Heart left ventricle (tissue), 16 donors: ENCODE results near the gene RMP24.

Experiments
- ATAC-seq, 4 donors: fragments of 200-7000 bp; cut with Tn5 transposase; one replicate each; pipeline ENCODE4 v1.9.1; 2020 to 2022; ENCODE audit warnings: moderate library complexity in 4 of 4, mild to moderate bottlenecking in 3 of 4, moderate number of reproducible peaks in 1 of 4
- DNase-seq, 5 donors: peaks; one replicate each; pipeline ENCODE4 v3.0.0-alpha.2; 2020
- H3K27ac ChIP-seq, 12 donors: fragments of 200-600 bp; sonication (generic) in 4 of 12; one replicate each; pipeline versions ENCODE4 v1.5.0 to v1.8.0; 2016 to 2022; ENCODE audit warnings: mild to moderate bottlenecking in 2 of 12
- H3K27me3 ChIP-seq, 9 donors: fragments of 200-600 bp; sonication (generic) in 2 of 9; one replicate each; pipeline versions ENCODE4 v1.5.1 to v1.8.0; 2016 to 2022; ENCODE audit warnings: mild to moderate bottlenecking in 3 of 9
- H3K36me3 ChIP-seq, 9 donors: fragments of 200-600 bp; sonication (generic) in 2 of 9; one replicate each; pipeline versions ENCODE4 v1.5.0 to v1.8.0; 2018 to 2022; ENCODE audit warnings: mild to moderate bottlenecking in 2 of 9
- H3K4me1 ChIP-seq, 12 donors: fragments of 200-600 bp; sonication (generic) in 4 of 12; one replicate each; pipeline versions ENCODE4 v1.5.0 to v1.8.0; 2016 to 2022; ENCODE audit warnings: mild to moderate bottlenecking in 3 of 12
- H3K4me3 ChIP-seq, 12 donors: fragments of 200-600 bp; sonication (generic) in 4 of 12; one replicate each; pipeline versions ENCODE4 v1.5.0 to v1.8.0; 2017 to 2022; ENCODE audit warnings: mild to moderate bottlenecking in 9 of 12, moderate library complexity in 4 of 12
- H3K9me3 ChIP-seq, 12 donors: fragments of 200-600 bp; sonication (generic) in 4 of 12; one replicate each; pipeline versions ENCODE4 v1.5.0 to v1.8.0; 2016 to 2022; ENCODE audit warnings: mild to moderate bottlenecking in 1 of 12
- CTCF ChIP-seq, 12 donors: fragments of 200-600 bp; sonication (generic) in 4 of 12; IDR thresholded peaks; one replicate each; pipeline versions ENCODE4 v1.5.0 to v1.8.0; 2018 to 2022; ENCODE audit warnings: antibody characterized with exemption in 12 of 12, mild to moderate bottlenecking in 5 of 12
- POLR2A ChIP-seq, 2 donors: fragments of 450-650 bp; IDR thresholded peaks; one replicate each; pipeline ENCODE4 v1.6.1; 2017; ENCODE audit warnings: antibody characterized with exemption in 2 of 2, mild to moderate bottlenecking in 2 of 2, moderate library complexity in 2 of 2
- WGBS, 4 donors: extraction: QIAGEN DNeasy Blood & Tissue Kit in 2 of 4; methylation state at CpG; one replicate each; pipeline versions ENCODE4 v1.1.5 to v1.1.7; 2013 to 2018; 5-methylcytosine and 5-hydroxymethylcytosine counted together
- intact Hi-C, 10 donors: fragments of 100-400 bp; cut with DNase I; formaldehyde crosslinking; loops; one replicate each; pipeline versions ENCODE4 v1.11.1 to v1.14.2; 2022
- donor health status: ischemic (EF 13 %, LVEDD 7.1; RV severe dilation, severe dysfunction).
- donor health status: healthy with polysubstance abuse.
- donor health status: DM: no; HTN: yes; CAD: no.
- donor health status: DM: no; HTN: no; CAD: no.
- donor health status: ischemic (EF 25% LVEDD 6.9; RV normal size, moderate dysfunction).
- donor health status: ischemic (EF 25% LVEDD 5.7; RV mildly dilated, moderate dysfunction).
- donor health status: healthy.
- donor health status: DM: yes; HTN: yes; CAD: no.
- donor health status: ischemic (EF 35%, LVEDD 5.7; RV mildly dilated, moderate dysfunction).
- donor health status: nonischemic (EF 11% LVEDD 7.7; RV severe dilation, severe dysfunction).
- donor health status: DM: yes; HTN: yes; CAD: no.
- donor health status: PGD.
- donor health status: ischemic (EF 29% LVEDD 5.4; RV normal size, mild dysfunction).
- donor health status: nonischemic (EF 23%, LVEDD 6.1; RV moderate dilation, normal function).

RMP24 gene

DNA sequence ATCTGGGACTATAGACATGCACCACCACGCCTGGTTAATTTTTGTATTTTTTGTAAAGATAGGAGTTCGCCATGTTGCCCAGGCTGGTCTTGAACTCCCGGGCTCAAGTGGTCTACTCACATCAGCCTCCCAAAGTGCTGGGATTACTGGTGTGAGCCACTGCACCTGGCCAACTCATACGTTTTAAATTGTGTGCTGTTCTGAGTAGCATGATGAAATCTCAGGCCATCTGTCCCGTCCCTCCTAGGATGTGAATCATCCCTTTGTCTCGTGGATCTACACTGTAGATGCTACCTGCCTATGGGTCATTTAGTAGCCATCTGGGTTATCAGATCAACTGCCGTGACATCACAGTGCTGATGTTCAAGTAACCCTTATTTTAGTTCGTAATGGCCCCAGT lies 38.5 kb upstream of the RMP24 start:
- no peak for TF ChIP-seq POLR2A (IDR thresholded peaks at IDR 0.05)
- no peak for TF ChIP-seq CTCF (IDR thresholded peaks at IDR 0.05)
- no peaks in the 10 kb centered on the region for H3K27me3 ChIP-seq
- no peak for ATAC-seq
- peaks cover 0 to 12% (median 2%) of the 10 kb centered on the region in 12 donors for H3K9me3 ChIP-seq
- no peaks in the 10 kb centered on the region for H3K4me1 ChIP-seq
- no peak for DNase-seq
- H3K36me3 ChIP-seq = no peaks in the 10 kb centered on the region
- WGBS, 4 donors = 69 to 83% (median 77%) methylated on average over 8 of the region's 8 CpGs
- intact Hi-C loops = loop anchor here in 1 of 10 donors (10.0 kb wide), 1 partner anchor 539 kb away; no protein-coding TSS in a partner anchor
- no peak overlapping the region for H3K4me3 ChIP-seq
- no peak overlapping the region for H3K27ac ChIP-seq

DNA sequence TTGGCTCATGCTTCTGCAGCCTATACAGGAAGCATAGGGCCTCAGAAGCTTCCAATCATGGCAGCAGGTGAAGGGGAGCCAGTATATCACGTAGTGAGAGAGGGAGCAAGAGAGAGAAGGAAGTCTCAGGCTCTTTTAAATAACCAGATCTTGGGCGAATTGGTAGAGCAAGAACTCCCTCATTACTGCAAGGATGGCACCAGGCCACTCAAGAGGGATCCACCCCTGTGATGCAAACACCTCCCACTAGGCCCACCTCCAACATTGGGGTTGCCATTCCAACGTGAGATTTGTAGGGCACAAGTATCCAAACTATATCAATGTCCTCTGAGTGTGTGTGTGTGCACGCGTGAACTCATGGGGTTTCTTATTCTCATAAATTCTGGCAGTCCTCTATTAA lies 37.6 kb upstream of the RMP24 start:
- Histone ChIP-seq H3K27ac (no peak overlapping the region), H3K9me3 (peaks cover 0 to 11% (median 2%) of the 10 kb centered on the region in 12 donors), H3K4me1 (no peaks in the 10 kb centered on the region), H3K4me3 (no peak overlapping the region), H3K27me3 (no peaks in the 10 kb centered on the region), H3K36me3 (no peaks in the 10 kb centered on the region)
- TF ChIP-seq CTCF (IDR thresholded peaks at IDR 0.05) (no peak), POLR2A (IDR thresholded peaks at IDR 0.05) (no peak)
- no peak for DNase-seq
- ATAC-seq = no peak
- whole genome bisulfite sequencing, 4 donors = 79 to 88% (median 83%) methylated on average over 5 of the region's 5 CpGs
- intact Hi-C loops = loop anchor here in 1 of 10 donors (10.0 kb wide), 1 partner anchor 540 kb away; no protein-coding TSS in a partner anchor

GRCh38 chr18:35935805-35936204 lies 36.7 kb upstream of the RMP24 start:
- no peak overlapping the region for H3K27ac ChIP-seq
- no peaks in the 10 kb centered on the region for H3K27me3 ChIP-seq
- intact Hi-C loops = loop anchor here in 1 of 10 donors (10.0 kb wide), 1 partner anchor 541 kb away; no protein-coding TSS in a partner anchor
- no peak overlapping the region for H3K4me3 ChIP-seq
- WGBS, 4 donors = 54 to 76% (median 62%) methylated on average over 4 of the region's 4 CpGs
- H3K4me1 ChIP-seq = no peaks in the 10 kb centered on the region
- H3K9me3 ChIP-seq = peaks cover 0 to 2% (median 0%) of the 10 kb centered on the region in 12 donors
- no peaks in the 10 kb centered on the region for H3K36me3 ChIP-seq
- no peak for ATAC-seq
- DNase-seq = no peak
- TF ChIP-seq CTCF (IDR thresholded peaks at IDR 0.05) (no peak), POLR2A (IDR thresholded peaks at IDR 0.05) (no peak)

- 73 to 86% (median 80%) methylated on average over 1 of the region's 1 CpG for WGBS, 4 donors
- H3K4me3 ChIP-seq = no peak overlapping the region
- no peaks in the 10 kb centered on the region for H3K4me1 ChIP-seq
- peaks cover 0 to 4% (median 0%) of the 10 kb centered on the region in 9 donors for H3K27me3 ChIP-seq
- no peaks in the 10 kb centered on the region for H3K36me3 ChIP-seq
- DNase-seq (no peak), ATAC-seq (no peak)
- TF ChIP-seq CTCF (IDR thresholded peaks at IDR 0.05) = no peak
- TF ChIP-seq POLR2A (IDR thresholded peaks at IDR 0.05) = no peak
- no peak overlapping the region for H3K27ac ChIP-seq
- H3K9me3 ChIP-seq = no peaks in the 10 kb centered on the region
- intact Hi-C loops = loop anchor here in 1 of 10 donors (10.0 kb wide), 1 partner anchor 542 kb away; no protein-coding TSS in a partner anchor
These were observed 35.5 kb upstream of the RMP24 start for GRCh38 chr18:35936951-35937350.
